ENCODE measurements around the gene GPR3.

GPR3 gene, protein sequence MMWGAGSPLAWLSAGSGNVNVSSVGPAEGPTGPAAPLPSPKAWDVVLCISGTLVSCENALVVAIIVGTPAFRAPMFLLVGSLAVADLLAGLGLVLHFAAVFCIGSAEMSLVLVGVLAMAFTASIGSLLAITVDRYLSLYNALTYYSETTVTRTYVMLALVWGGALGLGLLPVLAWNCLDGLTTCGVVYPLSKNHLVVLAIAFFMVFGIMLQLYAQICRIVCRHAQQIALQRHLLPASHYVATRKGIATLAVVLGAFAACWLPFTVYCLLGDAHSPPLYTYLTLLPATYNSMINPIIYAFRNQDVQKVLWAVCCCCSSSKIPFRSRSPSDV

DNA sequence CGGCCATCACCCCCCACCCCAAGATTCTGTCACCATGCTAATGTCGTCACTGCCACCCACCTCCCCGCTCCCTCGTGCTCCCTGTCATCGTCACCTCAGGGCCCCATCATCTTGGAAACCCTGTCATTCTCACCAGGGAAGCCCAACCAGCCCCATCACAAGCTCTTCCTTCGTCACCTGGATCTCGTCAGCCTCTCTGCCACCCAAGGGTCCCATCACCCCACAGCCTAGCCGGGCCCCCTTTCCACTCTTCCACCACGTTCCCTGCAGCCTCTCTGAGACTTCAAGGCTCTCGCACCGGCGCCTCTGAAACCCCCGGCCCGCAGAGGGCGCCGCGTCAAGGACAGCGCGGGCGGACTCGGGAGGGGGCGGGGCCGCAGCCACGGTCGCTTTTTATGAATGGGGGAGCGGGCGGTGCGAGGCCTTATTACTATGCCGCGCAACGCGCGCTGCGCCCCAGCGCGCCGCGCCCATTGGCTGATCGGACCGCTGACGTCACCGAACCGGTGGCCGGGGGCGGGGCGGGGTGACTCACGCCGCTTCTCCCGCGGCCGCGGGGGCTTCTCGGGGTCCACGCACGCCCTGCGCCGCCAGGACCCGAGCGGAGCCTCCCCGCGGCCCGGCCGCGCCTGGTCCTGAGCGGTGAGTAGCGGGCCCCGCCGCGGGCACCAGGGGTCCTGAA is at the start of gene GPR3:
Gene GPR3 (plus strand): TSS at position 527 of the 682 bp plus-strand sequence. CDS start 1,177 bp downstream, outside the sequence.
- no peaks in the 10 kb centered on the region for H3K27me3 ChIP-seq
- H3K36me3 ChIP-seq, result no peaks in the 10 kb centered on the region
- H3K4me3 ChIP-seq, result peak within 1 kb of the TSS; percentile 68
- peaks cover 49% of the 10 kb centered on the region for H3K4me1 ChIP-seq
- no peak for TF ChIP-seq Cebpa-rat (IDR thresholded peaks at IDR 0.05)
- H3K9ac ChIP-seq, result peak within 1 kb of the TSS; percentile 63; the same call in 1 of the 2 replicates
- H3K27ac ChIP-seq, result peak within 1 kb of the TSS; percentile 58
- no peaks in the 10 kb centered on the region for H3K9me3 ChIP-seq
- H3K4me2 ChIP-seq, result peak within 1 kb of the TSS; percentile 98
- no peaks in the 10 kb centered on the region for H4K20me1 ChIP-seq

DNA sequence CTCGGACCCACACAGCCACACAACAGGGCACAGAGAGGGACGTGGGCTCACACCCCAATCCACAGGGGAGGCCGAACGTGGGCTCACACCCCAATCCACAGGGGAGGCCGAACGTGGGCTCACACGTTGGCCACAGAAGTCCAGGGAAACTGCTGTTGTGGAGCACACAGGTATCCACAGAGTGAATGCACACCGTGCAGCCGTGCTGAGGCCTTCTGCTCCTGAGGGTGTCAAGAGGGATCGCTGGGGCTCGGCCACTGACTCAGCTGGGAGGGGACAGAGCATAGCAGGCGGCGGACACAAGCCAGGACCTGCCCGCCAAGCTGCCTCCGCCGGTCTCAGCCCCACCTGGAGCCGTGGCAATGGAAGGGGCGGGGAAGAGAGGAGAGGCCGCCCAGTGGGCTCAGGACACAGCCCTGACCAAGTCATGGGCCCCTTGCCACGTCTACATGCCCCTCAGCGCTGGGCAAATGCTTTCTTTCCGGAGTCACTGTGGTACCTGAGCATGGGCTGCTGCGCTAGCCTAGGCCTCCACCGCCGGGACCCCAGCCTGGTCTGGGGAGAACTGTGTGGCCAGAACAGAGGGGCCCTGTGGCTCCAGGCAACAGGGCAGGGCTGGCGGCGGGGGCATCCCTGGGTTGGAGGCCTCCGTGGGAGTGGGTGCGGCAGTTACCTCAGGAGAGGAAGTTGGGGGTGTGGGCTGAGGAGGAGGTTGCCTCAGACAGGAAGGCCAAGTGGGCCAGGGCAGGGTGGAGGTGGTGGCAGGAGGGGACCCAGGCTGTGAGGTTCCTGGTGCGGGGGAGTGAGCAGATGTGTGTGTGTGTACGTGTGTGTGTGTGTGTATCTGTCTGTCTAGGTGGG is 49.4 kb upstream of the GPR3 start:
- H3K27me3 ChIP-seq, result no peaks in the 10 kb centered on the region
- peak overlapping the region; percentile 94 for H3K4me2 ChIP-seq
- H3K9me3 ChIP-seq, result no peaks in the 10 kb centered on the region
- peak overlapping the region; percentile 78 for H3K4me3 ChIP-seq
- H3K9ac ChIP-seq, result peak overlapping the region; percentile 84
- peak overlapping the region; percentile 91 for H3K27ac ChIP-seq
- peaks cover 67% of the 10 kb centered on the region for H3K4me1 ChIP-seq
- TF ChIP-seq Cebpa-rat (IDR thresholded peaks at IDR 0.05), result no peak
- H3K36me3 ChIP-seq, result peaks cover 33% of the 10 kb centered on the region
- H4K20me1 ChIP-seq, result peaks cover 6% of the 10 kb centered on the region; the same call in 1 of the 2 replicates

DNA sequence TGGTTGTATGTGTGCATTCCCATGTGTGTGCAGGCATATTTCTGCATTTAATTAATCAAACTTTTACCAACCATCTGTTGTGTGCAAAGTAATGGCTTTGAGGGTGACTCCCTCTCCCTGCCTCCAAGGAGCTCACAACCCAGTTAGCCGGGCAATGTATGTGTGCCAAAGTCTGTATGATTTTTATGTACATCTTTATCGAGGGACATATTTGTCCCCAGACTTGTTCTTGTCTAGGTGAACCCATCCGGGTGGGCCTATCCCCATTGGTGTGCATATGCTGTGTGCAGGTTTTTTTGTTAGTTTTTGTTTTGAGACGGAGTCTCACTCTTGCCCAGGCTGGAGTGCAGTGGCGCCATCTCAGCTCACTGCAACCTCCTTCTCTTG is 48.8 kb upstream of the GPR3 start:
- Histone ChIP-seq H3K27ac (peak overlapping the region; percentile 91), H3K4me1 (peaks cover 65% of the 10 kb centered on the region), H3K36me3 (peaks cover 37% of the 10 kb centered on the region), H4K20me1 (peaks cover 6% of the 10 kb centered on the region; the same call in 1 of the 2 replicates), H3K9ac (peak overlapping the region; percentile 84), H3K4me2 (peak overlapping the region; percentile 94), H3K4me3 (peak overlapping the region; percentile 78), H3K9me3 (no peaks in the 10 kb centered on the region), H3K27me3 (no peaks in the 10 kb centered on the region)
- TF ChIP-seq Cebpa-rat (IDR thresholded peaks at IDR 0.05), result no peak

DNA sequence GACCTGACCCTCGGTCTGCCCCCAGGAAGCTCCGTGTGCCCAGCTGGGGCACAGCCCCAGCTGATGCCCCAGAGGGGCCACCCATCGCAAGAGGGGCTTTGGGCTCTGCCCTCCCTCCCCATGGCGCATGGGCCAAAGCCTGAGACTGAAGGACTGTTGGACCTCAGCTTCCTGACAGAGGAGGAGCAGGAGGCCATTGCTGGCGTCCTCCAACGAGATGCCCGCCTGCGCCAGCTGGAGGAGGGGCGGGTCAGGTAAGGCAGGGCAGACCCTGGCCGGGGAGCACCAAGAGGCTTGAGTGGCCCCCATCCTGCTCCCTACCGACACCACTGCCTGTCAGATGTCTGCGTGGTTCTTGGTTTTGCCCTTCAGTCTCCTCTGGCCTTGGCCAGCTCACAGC is 47.1 kb upstream of the GPR3 start:
- H4K20me1 ChIP-seq, result peaks cover 6% of the 10 kb centered on the region; the same call in 1 of the 2 replicates
- H3K4me3 ChIP-seq, result no peak overlapping the region
- H3K4me2 ChIP-seq, result peak overlapping the region; percentile 28
- no peak for TF ChIP-seq Cebpa-rat (IDR thresholded peaks at IDR 0.05)
- 0 out of 2 replicates have a peak overlapping the region, but pooled peaks have one; percentile 26 for H3K27ac ChIP-seq
- peaks cover 52% of the 10 kb centered on the region for H3K36me3 ChIP-seq
- no peak overlapping the region for H3K9ac ChIP-seq
- H3K9me3 ChIP-seq, result no peaks in the 10 kb centered on the region
- H3K4me1 ChIP-seq, result peaks cover 56% of the 10 kb centered on the region
- H3K27me3 ChIP-seq, result no peaks in the 10 kb centered on the region

DNA sequence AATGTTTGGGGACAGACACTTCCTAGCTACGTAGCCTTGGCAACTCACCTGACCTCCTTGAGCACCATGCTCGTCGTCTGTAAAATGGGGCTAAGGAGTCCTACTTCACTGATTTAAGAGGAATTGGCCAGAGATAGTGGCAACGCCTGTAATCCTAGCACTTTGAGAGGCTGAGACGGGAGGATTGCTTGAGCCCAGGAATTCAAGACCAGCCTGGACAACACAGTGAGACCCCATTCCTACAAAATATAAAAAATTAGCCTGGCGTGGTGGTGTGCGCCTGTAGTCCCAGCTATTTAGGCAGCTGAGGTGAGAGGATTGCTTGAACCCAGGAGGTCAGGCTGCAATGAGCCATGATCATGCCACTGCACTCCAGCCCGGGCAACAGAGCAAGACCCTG is 46.1 kb upstream of the GPR3 start:
- no peak for TF ChIP-seq Cebpa-rat (IDR thresholded peaks at IDR 0.05)
- Histone ChIP-seq H3K27me3 (no peaks in the 10 kb centered on the region), H3K9ac (no peak overlapping the region), H3K4me2 (no peak overlapping the region), H3K4me1 (peaks cover 45% of the 10 kb centered on the region), H4K20me1 (peaks cover 6% of the 10 kb centered on the region; the same call in 1 of the 2 replicates), H3K27ac (no peak overlapping the region), H3K36me3 (peaks cover 63% of the 10 kb centered on the region), H3K9me3 (no peaks in the 10 kb centered on the region), H3K4me3 (no peak overlapping the region)

DNA sequence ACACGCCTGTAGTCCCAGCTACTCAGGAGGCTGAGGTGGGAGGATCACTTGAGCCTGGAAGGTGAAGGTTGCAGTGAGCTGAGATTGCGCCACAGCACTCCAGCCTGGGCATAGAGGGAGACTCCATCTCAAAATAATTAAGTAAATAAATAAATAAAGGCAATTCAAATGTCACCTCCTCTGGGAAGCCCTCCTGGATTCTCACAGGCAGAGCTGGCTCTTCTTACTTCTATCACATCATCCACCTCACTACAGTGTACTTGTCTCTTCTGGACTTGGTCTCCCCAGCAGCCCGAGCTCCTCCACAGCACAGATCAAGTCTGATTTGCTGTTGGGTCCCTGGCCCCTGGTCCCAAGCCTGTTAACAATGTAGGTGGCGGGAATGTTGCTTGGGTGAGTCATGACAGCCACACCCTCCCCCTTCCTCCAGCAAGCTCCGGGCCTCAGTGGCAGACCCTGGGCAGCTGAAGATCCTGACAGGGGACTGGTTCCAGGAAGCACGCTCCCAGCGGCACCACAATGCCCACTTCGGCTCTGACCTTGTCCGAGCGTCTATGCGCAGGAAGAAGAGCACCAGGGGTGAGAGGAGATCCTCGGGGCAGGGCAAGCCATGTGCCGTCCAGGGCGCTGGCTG is 45.3 kb upstream of the GPR3 start:
- Histone ChIP-seq H3K9ac (no peak overlapping the region), H3K27ac (no peak overlapping the region), H3K9me3 (no peaks in the 10 kb centered on the region), H3K36me3 (peaks cover 69% of the 10 kb centered on the region), H3K27me3 (no peaks in the 10 kb centered on the region), H3K4me2 (no peak overlapping the region), H3K4me1 (peaks cover 41% of the 10 kb centered on the region), H3K4me3 (no peak overlapping the region), H4K20me1 (peaks cover 6% of the 10 kb centered on the region; the same call in 1 of the 2 replicates)
- no peak for TF ChIP-seq Cebpa-rat (IDR thresholded peaks at IDR 0.05)

DNA sequence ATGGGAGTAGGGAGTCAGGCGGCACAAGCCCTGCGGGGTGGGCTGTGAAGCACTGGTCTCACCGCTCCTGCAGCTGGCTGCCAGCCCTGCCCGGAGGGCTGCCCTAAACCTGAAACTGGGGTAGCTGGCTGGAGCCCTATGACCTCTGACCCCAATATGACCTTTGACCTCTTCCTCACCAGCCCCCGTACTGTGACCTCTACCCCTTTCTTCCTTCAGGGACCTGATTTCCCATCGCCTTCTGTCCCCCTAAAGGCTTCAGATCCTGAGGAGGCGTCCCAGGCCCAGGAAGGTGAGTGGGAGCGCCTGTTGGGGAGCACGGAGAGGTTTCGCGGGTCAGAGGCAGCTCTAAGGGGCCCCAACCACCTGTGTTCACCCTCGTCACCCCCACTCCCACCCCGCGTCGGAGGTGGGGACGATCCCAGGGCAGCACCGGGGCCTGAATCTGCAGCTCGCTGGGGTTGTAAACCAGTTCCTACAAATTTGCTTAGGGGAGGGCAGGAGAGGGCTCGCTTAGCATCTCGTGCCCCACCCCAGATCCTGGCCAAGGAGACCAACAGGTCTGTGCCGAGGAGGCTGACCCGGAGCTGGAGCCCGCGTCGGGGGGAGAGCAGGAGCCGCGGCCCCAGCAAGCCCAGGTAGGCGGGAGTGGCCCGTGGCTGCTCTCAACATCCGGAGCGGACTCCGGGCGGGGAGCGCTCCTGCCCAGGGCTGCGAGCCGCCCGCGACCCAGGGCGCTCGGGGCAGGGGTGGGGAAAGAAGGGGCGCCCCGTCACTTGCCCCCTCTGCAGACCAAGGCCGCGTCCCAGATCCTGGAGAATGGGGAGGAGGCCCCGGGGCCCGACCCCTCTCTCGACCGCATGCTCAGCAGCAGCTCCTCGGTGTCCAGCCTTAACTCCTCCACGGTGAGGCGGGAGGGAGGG is 43.3 kb upstream of the GPR3 start:
- no peaks in the 10 kb centered on the region for H3K27me3 ChIP-seq
- H3K4me1 ChIP-seq, result peaks cover 22% of the 10 kb centered on the region
- peak overlapping the region; percentile 56 for H3K4me2 ChIP-seq
- 0 out of 2 replicates have a peak overlapping the region, but pooled peaks have one; percentile 38 for H3K9ac ChIP-seq
- H3K36me3 ChIP-seq, result peaks cover 77% of the 10 kb centered on the region
- H3K9me3 ChIP-seq, result no peaks in the 10 kb centered on the region
- H4K20me1 ChIP-seq, result peaks cover 6% of the 10 kb centered on the region; the same call in 1 of the 2 replicates
- peak overlapping the region; percentile 38; the same call in 1 of the 2 replicates for H3K27ac ChIP-seq
- TF ChIP-seq Cebpa-rat (IDR thresholded peaks at IDR 0.05), result no peak
- no peak overlapping the region for H3K4me3 ChIP-seq

Data from BLaER1 (cell line).